HepG2 (cell line): ENCODE results near the gene PRKCE. TPM values are rescaled to one million over a fixed set of nuclear protein-coding genes. Genes with fewer than 3 reads are reported as not detected.

Experiments
- CHCHD3 ChIP-seq: sonication (generic); formaldehyde crosslinking; IDR thresholded peaks from 2 replicates; pipeline ENCODE4 v1.8.0; 2022; ENCODE audit warnings: mild to moderate bottlenecking, missing genetic modification reagents, moderate library complexity
- CTCF ChIP-seq: sonication (generic); formaldehyde crosslinking; IDR thresholded peaks from 2 replicates; pipeline ENCODE4 v1.5.0; 2020; ENCODE audit warnings: mild to moderate bottlenecking, missing genetic modification reagents, moderate library complexity
- FOXA1 ChIP-seq, 2 experiments: fragments of 450-650 bp in 1 of 2; sonication (generic) in 1 of 2; formaldehyde crosslinking in 1 of 2; IDR thresholded peaks; 2 replicates each; pipeline versions ENCODE4 v1.4.0 to v1.6.1; 2016 to 2020; ENCODE audit warnings: missing genetic modification reagents in 1 of 2
- FOXK2 ChIP-seq: fragments of 450-650 bp; IDR thresholded peaks from 2 replicates; pipeline ENCODE4 v1.6.1; 2016
- FOXP1 ChIP-seq, 2 experiments: fragments of 450-650 bp in 1 of 2; IDR thresholded peaks; 2 replicates each; pipeline ENCODE4 v1.6.1; 2017 to 2018; ENCODE audit warnings: antibody characterized with exemption in 1 of 2
- HES4 ChIP-seq: sonication (generic); formaldehyde crosslinking; IDR thresholded peaks from 2 replicates; pipeline ENCODE4 v1.9.0; 2021; ENCODE audit warnings: mild to moderate bottlenecking, missing genetic modification reagents, borderline replicate concordance
- ISX ChIP-seq: sonication (generic); formaldehyde crosslinking; conservative IDR thresholded peaks from 2 replicates; pipeline ENCODE4 v1.5.0; 2020; ENCODE audit warnings: missing genetic modification reagents
- KLF13 ChIP-seq: sonication (generic); formaldehyde crosslinking; IDR thresholded peaks from 2 replicates; pipeline ENCODE4 v1.4.0; 2020; ENCODE audit warnings: mild to moderate bottlenecking, missing genetic modification reagents
- MAFF ChIP-seq: IDR thresholded peaks from 2 replicates; pipeline ENCODE4 v1.6.1; 2011; ENCODE audit warnings: low read depth, low read length, improper control_type of control experiment
- NFKBIZ ChIP-seq: IDR thresholded peaks from 2 replicates; pipeline ENCODE4 v1.6.1; 2018; ENCODE audit warnings: missing genetic modification reagents, missing compliant biosample characterization
- PAXIP1 ChIP-seq: sonication (generic); formaldehyde crosslinking; conservative IDR thresholded peaks from 2 replicates; pipeline ENCODE4 v1.4.0; 2020; ENCODE audit warnings: mild to moderate bottlenecking, missing genetic modification reagents, moderate library complexity
- PHF5A ChIP-seq: IDR thresholded peaks from one replicate; pipeline ENCODE4 v1.6.1; 2018; ENCODE audit warnings: low read depth, missing genetic modification reagents; ENCODE audit not compliant: unreplicated experiment
- PHF8 ChIP-seq: sonication (generic); formaldehyde crosslinking; IDR thresholded peaks from 2 replicates; pipeline ENCODE4 v1.5.0; 2020; ENCODE audit warnings: missing genetic modification reagents
- RAD21 ChIP-seq: fragments of 450-650 bp; formaldehyde crosslinking; IDR thresholded peaks from 2 replicates; pipeline ENCODE4 v1.5.0; 2020; ENCODE audit warnings: mild to moderate bottlenecking
- SAFB2 ChIP-seq: sonication (generic); formaldehyde crosslinking; IDR thresholded peaks from 2 replicates; pipeline ENCODE4 v1.5.1; 2020; ENCODE audit warnings: missing genetic modification reagents, low read depth, mild to moderate bottlenecking, borderline replicate concordance
- TFAP4 ChIP-seq: sonication (generic); IDR thresholded peaks from 2 replicates; pipeline ENCODE4 v1.6.1; 2016; ENCODE audit warnings: low read depth, borderline replicate concordance
- ZBTB26 ChIP-seq: IDR thresholded peaks from 2 replicates; pipeline ENCODE4 v1.6.1; 2016; ENCODE audit warnings: missing compliant biosample characterization, missing genetic modification reagents, borderline replicate concordance
- ZFP1 ChIP-seq: IDR thresholded peaks from 2 replicates; pipeline ENCODE4 v1.6.1; 2016
- ZFX ChIP-seq: sonication (generic); formaldehyde crosslinking; IDR thresholded peaks from 2 replicates; pipeline ENCODE4 v1.4.0; 2020; ENCODE audit warnings: mild to moderate bottlenecking, low read depth, missing genetic modification reagents, moderate library complexity
- ZNF33A ChIP-seq: sonication (generic); formaldehyde crosslinking; IDR thresholded peaks from 2 replicates; pipeline ENCODE4 v1.5.1; 2020; ENCODE audit warnings: missing genetic modification reagents, mild to moderate bottlenecking, moderate library complexity, borderline replicate concordance
- ZNF367 ChIP-seq: sonication (generic); formaldehyde crosslinking; IDR thresholded peaks from 2 replicates; pipeline ENCODE4 v1.4.0; 2020; ENCODE audit warnings: missing genetic modification reagents, borderline replicate concordance
- ZNF569 ChIP-seq: sonication (generic); formaldehyde crosslinking; IDR thresholded peaks from 2 replicates; pipeline ENCODE4 v1.5.0; 2020; ENCODE audit warnings: mild to moderate bottlenecking, missing genetic modification reagents, moderate library complexity, borderline replicate concordance
- ZNF775 ChIP-seq: sonication (generic); formaldehyde crosslinking; IDR thresholded peaks from 2 replicates; pipeline ENCODE4 v1.4.0; 2020; ENCODE audit warnings: missing genetic modification reagents, mild to moderate bottlenecking, moderate library complexity, borderline replicate concordance
- polyA plus RNA-seq, 8 experiments: library from polyadenylated mRNA; depleted of rRNA in 3 of 8; stranded (reverse) in 7 of 8; unstranded in 1 of 8; fragments of >200 nt; fragmentation: Illumina TruSeq in 4 of 8; extraction: Trizol in 4 of 8; gene quantifications; 2 replicates each; pipeline versions ENCODE4 v1.2.1 to v1.2.3, GENCODE V29; 2011 to 2016; ENCODE audit warnings: low read depth in 4 of 8, missing spikeins in 1 of 8, mixed read lengths in 1 of 8; ENCODE audit not compliant: insufficient read depth in 1 of 8
- total RNA-seq, 5 experiments: library from RNA; depleted of rRNA; stranded (reverse); fragments of >200 nt; fragmentation: Illumina TruSeq; extraction: Trizol; gene quantifications; 2 replicates each; pipeline ENCODE4 v1.2.3, GENCODE V29; 2016; ENCODE audit warnings: low read depth in 1 of 5

The PRKCE gene
- total and polyA plus RNA-seq, 2 of the 13 experiments (the other 11 are each of a cell fraction or from before 2014, with no cell fraction given) = 1.0 to 3.9 TPM

- TF ChIP-seq ZNF775 (CRISPR knock-in tag) (peak; percentile 85; the same call in 1 of the 2 replicates), PHF8 (CRISPR knock-in tag) (peak; percentile 18; the same call in 1 of the 2 replicates), ZNF367 (CRISPR knock-in tag) (peak; percentile 29; the same call in 1 of the 2 replicates), FOXA1 (IDR thresholded peaks at IDR 0.05) (no peak), FOXA1 (CRISPR knock-in tag; IDR thresholded peaks at IDR 0.05) (peak; percentile 92), PAXIP1 (CRISPR knock-in tag) (peak; percentile 88), ZFX (CRISPR knock-in tag) (peak; percentile 18; the same call in 1 of the 2 replicates), HES4 (CRISPR knock-in tag) (0 out of 2 replicates have a peak, but pooled peaks have one; percentile 37), KLF13 (CRISPR knock-in tag) (no peak), SAFB2 (CRISPR knock-in tag) (no peak; the same call in 1 of the 2 replicates), CHCHD3 (CRISPR knock-in tag) (no peak), NFKBIZ (CRISPR knock-in tag) (peak; percentile 91; the same call in 1 of the 2 replicates), RAD21 (CRISPR knock-in tag) (peak; percentile 11), ZNF33A (no peak), MAFF (peak; percentile 31; the same call in 1 of the 2 replicates), ZFP1 (CRISPR knock-in tag) (no peak), TFAP4 (peak; percentile 5; the same call in 1 of the 2 replicates), ISX (CRISPR knock-in tag) (no peak; the same call in 1 of the 2 replicates), ZNF569 (CRISPR knock-in tag) (no peak), FOXP1 (IDR thresholded peaks at IDR 0.05) (no peak), FOXP1 (CRISPR knock-in tag; IDR thresholded peaks at IDR 0.05) (peak; percentile 57), FOXK2 (no peak; the same call in 1 of the 2 replicates), ZBTB26 (CRISPR knock-in tag) (no peak), PHF5A (CRISPR knock-in tag) (peak; percentile 77), CTCF (CRISPR knock-in tag) (no peak)
These were observed 340.7 kb downstream of the PRKCE start (continued) for GRCh38 chr2:45992021-45992740.
